ENCODE measurements around the gene CTF1. TPM values are rescaled to one million over a fixed set of nuclear protein-coding genes. Genes with fewer than 3 reads are reported as not detected.

Gene CTF1
- total and polyA plus RNA-seq, 2 donors (not counting 1 experiment from before 2014, with no cell fraction given) = 0.78 to 0.81 TPM

DNA sequence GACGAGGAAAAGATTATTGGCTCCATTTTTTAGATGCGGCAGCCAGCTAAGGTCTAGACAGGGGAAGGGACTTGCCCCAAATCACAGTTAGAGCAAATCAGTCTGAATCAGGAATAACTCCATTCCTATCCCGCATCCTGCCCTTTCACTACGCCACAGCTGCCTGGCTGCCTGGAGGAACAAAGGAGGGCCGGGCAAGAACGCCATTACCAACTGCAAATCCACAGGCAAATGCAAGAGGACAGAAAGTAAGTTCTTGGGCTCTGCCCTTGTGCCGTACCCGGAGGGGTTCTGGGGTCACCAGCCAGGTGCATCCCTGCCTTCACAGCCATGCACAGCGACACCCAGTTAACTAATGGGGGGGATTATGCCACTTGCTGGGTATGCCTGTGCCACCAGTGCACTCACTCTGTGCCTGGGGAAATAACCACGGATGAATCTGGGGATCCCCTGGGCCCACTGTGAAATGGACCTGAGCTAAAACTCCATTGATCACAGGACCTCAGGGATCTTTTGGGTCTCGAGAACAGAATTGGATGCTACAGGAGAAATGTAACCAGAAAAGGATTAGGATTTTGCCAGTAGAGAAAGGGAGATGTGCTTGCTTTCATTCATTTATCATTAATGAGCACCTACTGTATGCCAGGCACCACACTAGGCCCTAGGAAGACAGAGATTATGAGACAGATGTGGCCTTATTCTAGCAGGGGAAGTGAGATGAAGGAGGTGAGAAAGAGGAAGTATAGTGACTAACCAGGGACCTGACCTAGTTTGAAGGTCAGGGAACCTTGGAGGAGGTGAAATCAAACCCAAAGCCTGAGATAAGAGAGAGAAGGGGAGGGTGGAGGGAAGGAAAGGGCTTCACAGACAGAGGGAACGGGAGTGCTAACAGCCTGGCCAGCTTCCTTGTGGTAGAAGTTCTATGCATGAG lies 20.3 kb upstream of the CTF1 start:
- CTCF ChIA-PET = interaction anchor here (0.6 to 5.7 kb wide), 7 partner anchors 16 to 71 kb away, joined by 3 to 36 read pairs (median 5); partner anchors contain the start of gene CTF1
- Histone ChIP-seq H3K4me2 (replicated peaks; ENCODE audit: low read depth, low read length, poor library complexity, severe bottlenecking) (peak overlapping the region; percentile 76), H4K20me1 (ENCODE audit: control insufficient read depth, insufficient read depth, low read length, poor library complexity, severe bottlenecking) (no peaks in the 10 kb centered on the region), H3K9ac (ENCODE audit: low read length) (peak overlapping the region; percentile 97), H3K27ac (ENCODE audit: low read length in 2 of 2) (peak overlapping the region; percentile 82 to 88), H2AFZ (ENCODE audit: insufficient read depth, low read depth, low read length, poor library complexity, severe bottlenecking) (peak overlapping the region; percentile 89), H3K4me3 (ENCODE audit: control extremely low read depth in 1 of 5, extremely low read depth in 1 of 5, insufficient read depth in 1 of 5, low read depth in 2 of 5, low read length in 4 of 5) (peak overlapping the region; percentile 78 to 99 (median 81)), H3K27me3 (replicated peaks in 1 of 4; ENCODE audit: control extremely low read depth in 1 of 4, control insufficient read depth in 3 of 4, insufficient read depth in 4 of 4, low read length in 3 of 4) (no peaks in the 10 kb centered on the region), H3K79me2 (ENCODE audit: control insufficient read depth, insufficient read depth, low read length) (peaks cover 18% of the 10 kb centered on the region), H3K36me3 (replicated peaks in 1 of 2; ENCODE audit: control extremely low read depth in 1 of 2, control insufficient read depth in 1 of 2, extremely low read depth in 1 of 2, insufficient read depth in 2 of 2, low read length in 1 of 2) (peaks cover 0 to 2% of the 10 kb centered on the region in 2 experiments), H3K4me1 (ENCODE audit: control insufficient read depth in 2 of 2, insufficient read depth in 2 of 2, low read length in 2 of 2) (peaks cover 16 to 21% of the 10 kb centered on the region in 2 donors), H3K9me3 (ENCODE audit: control extremely low read depth in 1 of 3, control insufficient read depth in 2 of 3, insufficient read depth in 1 of 3, low read length in 2 of 3) (no peaks in the 10 kb centered on the region)
- Mint-ChIP-seq H3K27ac (peak overlapping the region; percentile 97), H3K4me1 (peaks cover 36% of the 10 kb centered on the region), H3K4me3 (peak overlapping the region; percentile 97), H3K27me3 (no peaks in the 10 kb centered on the region), H3K9me3 (ENCODE audit: insufficient read depth) (no peaks in the 10 kb centered on the region)
- ATAC-seq (ENCODE audit: low read depth) = peak; percentile 25
- DNase-seq = peak; percentile 64
- no peak for TF ChIP-seq EZH2 (IDR thresholded peaks at IDR 0.05; ENCODE audit: borderline replicate concordance, insufficient read depth, low read depth, low read length, poor library complexity, severe bottlenecking)
- TF ChIP-seq, protein P1, sequence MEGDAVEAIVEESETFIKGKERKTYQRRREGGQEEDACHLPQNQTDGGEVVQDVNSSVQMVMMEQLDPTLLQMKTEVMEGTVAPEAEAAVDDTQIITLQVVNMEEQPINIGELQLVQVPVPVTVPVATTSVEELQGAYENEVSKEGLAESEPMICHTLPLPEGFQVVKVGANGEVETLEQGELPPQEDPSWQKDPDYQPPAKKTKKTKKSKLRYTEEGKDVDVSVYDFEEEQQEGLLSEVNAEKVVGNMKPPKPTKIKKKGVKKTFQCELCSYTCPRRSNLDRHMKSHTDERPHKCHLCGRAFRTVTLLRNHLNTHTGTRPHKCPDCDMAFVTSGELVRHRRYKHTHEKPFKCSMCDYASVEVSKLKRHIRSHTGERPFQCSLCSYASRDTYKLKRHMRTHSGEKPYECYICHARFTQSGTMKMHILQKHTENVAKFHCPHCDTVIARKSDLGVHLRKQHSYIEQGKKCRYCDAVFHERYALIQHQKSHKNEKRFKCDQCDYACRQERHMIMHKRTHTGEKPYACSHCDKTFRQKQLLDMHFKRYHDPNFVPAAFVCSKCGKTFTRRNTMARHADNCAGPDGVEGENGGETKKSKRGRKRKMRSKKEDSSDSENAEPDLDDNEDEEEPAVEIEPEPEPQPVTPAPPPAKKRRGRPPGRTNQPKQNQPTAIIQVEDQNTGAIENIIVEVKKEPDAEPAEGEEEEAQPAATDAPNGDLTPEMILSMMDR (IDR thresholded peaks at IDR 0.05) = no peak
- intact Hi-C loops (cut with micrococcal nuclease) = loop anchor here (1.0 to 5.0 kb wide), 8 partner anchors 21 to 114 kb away; partner anchors contain the start of genes CFAP119 and RNF40
- 10% methylated on average over 10 of the region's 12 CpGs for WGBS (ENCODE audit: insufficient coverage)
- POLR2A ChIA-PET = interaction anchor here (0.6 to 2.6 kb wide), 7 partner anchors 9 to 1000 kb away, joined by 3 to 15 read pairs (median 6); partner anchors contain the start of genes CTF1 and SETD1A
